ENCODE results near the gene SRP68. TPM values are rescaled to one million over a fixed set of nuclear protein-coding genes. Genes with fewer than 3 reads are reported as not detected.

SRP68 gene
- total RNA-seq, 2 donors from 2014 or later: 80.4 to 89.2 TPM

GRCh38 chr17:76036497-76037261 is 35.6 kb downstream of the SRP68 start:
- Mint-ChIP-seq H3K4me3 (no peak overlapping the region), H3K27me3 (no peaks in the 10 kb centered on the region), H3K4me1 (peaks cover 5% of the 10 kb centered on the region), H3K36me3 (ENCODE audit: low read depth) (peaks cover 7% of the 10 kb centered on the region), H3K27ac (no peak overlapping the region)
- ATAC-seq (no peak), DNase-seq (no peak)
- H3K9me3 ChIP-seq (ENCODE audit: control insufficient read depth, low read length, poor library complexity, severe bottlenecking): no peaks in the 10 kb centered on the region

GRCh38 chr17:76034428-76035350 is 37.6 kb downstream of the SRP68 start:
- H3K9me3 ChIP-seq (ENCODE audit: control insufficient read depth, low read length, poor library complexity, severe bottlenecking): no peaks in the 10 kb centered on the region
- Mint-ChIP-seq H3K4me3 (no peak overlapping the region), H3K27me3 (no peaks in the 10 kb centered on the region), H3K4me1 (peaks cover 6% of the 10 kb centered on the region), H3K36me3 (ENCODE audit: low read depth) (peaks cover 2% of the 10 kb centered on the region), H3K27ac (no peak overlapping the region)
- DNase-seq (no peak), ATAC-seq (no peak)

- Mint-ChIP-seq H3K27me3 (no peaks in the 10 kb centered on the region), H3K36me3 (ENCODE audit: low read depth) (no peaks in the 10 kb centered on the region), H3K4me1 (peaks cover 13% of the 10 kb centered on the region), H3K27ac (no peak overlapping the region), H3K4me3 (no peak overlapping the region)
- no peak for DNase-seq
- H3K9me3 ChIP-seq (ENCODE audit: control insufficient read depth, low read length, poor library complexity, severe bottlenecking): no peaks in the 10 kb centered on the region
- no peak for ATAC-seq
These were observed 39.2 kb downstream of the SRP68 start for GRCh38 chr17:76033139-76033538.

- H3K27ac Mint-ChIP-seq: no peak overlapping the region
- H3K9me3 ChIP-seq (ENCODE audit: control insufficient read depth, low read length, poor library complexity, severe bottlenecking): no peaks in the 10 kb centered on the region
- H3K4me3 Mint-ChIP-seq: no peak overlapping the region
- H3K4me1 Mint-ChIP-seq: peaks cover 13% of the 10 kb centered on the region
- no peaks in the 10 kb centered on the region for H3K27me3 Mint-ChIP-seq
- no peaks in the 10 kb centered on the region for H3K36me3 Mint-ChIP-seq (ENCODE audit: low read depth)
- no peak for ATAC-seq
- no peak for DNase-seq
These were observed 39.6 kb downstream of the SRP68 start for GRCh38 chr17:76032780-76033108.

- DNase-seq (no peak), ATAC-seq (no peak)
- no peak overlapping the region for H3K27ac Mint-ChIP-seq
- H3K4me1 Mint-ChIP-seq: peaks cover 13% of the 10 kb centered on the region
- H3K9me3 ChIP-seq (ENCODE audit: control insufficient read depth, low read length, poor library complexity, severe bottlenecking): no peaks in the 10 kb centered on the region
- H3K4me3 Mint-ChIP-seq: no peak overlapping the region
- H3K27me3 Mint-ChIP-seq: no peaks in the 10 kb centered on the region
- H3K36me3 Mint-ChIP-seq (ENCODE audit: low read depth): no peaks in the 10 kb centered on the region
These were observed 40.1 kb downstream of the SRP68 start for GRCh38 chr17:76032073-76032779.

- H3K27ac Mint-ChIP-seq: no peak within 1 kb of the TSS
- H3K9me3 ChIP-seq (ENCODE audit: control insufficient read depth, low read length, poor library complexity, severe bottlenecking): no peaks in the 10 kb centered on the region
- no peak for DNase-seq
- H3K4me3 Mint-ChIP-seq: no peak within 1 kb of the TSS
- ATAC-seq: no peak
- no peaks in the 10 kb centered on the region for H3K27me3 Mint-ChIP-seq
- H3K4me1 Mint-ChIP-seq: peaks cover 12% of the 10 kb centered on the region
- H3K36me3 Mint-ChIP-seq (ENCODE audit: low read depth): no peaks in the 10 kb centered on the region
These were observed 45.0 kb downstream of the SRP68 start, which contains the start of gene EVPL for GRCh38 chr17:76027159-76027839. EVPL (minus strand) TSS chr17:76027306; CDS start chr17:76027198, 108 bp downstream.

GRCh38 chr17:76026714-76027158 is 45.6 kb downstream of the SRP68 start:
- Mint-ChIP-seq H3K4me1 (peaks cover 12% of the 10 kb centered on the region), H3K27ac (no peak overlapping the region), H3K36me3 (ENCODE audit: low read depth) (no peaks in the 10 kb centered on the region), H3K4me3 (no peak overlapping the region), H3K27me3 (no peaks in the 10 kb centered on the region)
- DNase-seq (no peak), ATAC-seq (no peak)
- H3K9me3 ChIP-seq (ENCODE audit: control insufficient read depth, low read length, poor library complexity, severe bottlenecking): no peaks in the 10 kb centered on the region

- no peak for ATAC-seq
- H3K27ac Mint-ChIP-seq: no peak overlapping the region
- H3K4me3 Mint-ChIP-seq: no peak overlapping the region
- H3K4me1 Mint-ChIP-seq: peaks cover 12% of the 10 kb centered on the region
- no peaks in the 10 kb centered on the region for H3K9me3 ChIP-seq (ENCODE audit: control insufficient read depth, low read length, poor library complexity, severe bottlenecking)
- no peaks in the 10 kb centered on the region for H3K27me3 Mint-ChIP-seq
- no peak for DNase-seq
- no peaks in the 10 kb centered on the region for H3K36me3 Mint-ChIP-seq (ENCODE audit: low read depth)
These were observed 47.0 kb downstream of the SRP68 start for GRCh38 chr17:76025294-76025693.

GRCh38 chr17:76024353-76024752 is 48.0 kb downstream of the SRP68 start:
- H3K27me3 Mint-ChIP-seq: no peaks in the 10 kb centered on the region
- no peak overlapping the region for H3K4me3 Mint-ChIP-seq
- no peaks in the 10 kb centered on the region for H3K36me3 Mint-ChIP-seq (ENCODE audit: low read depth)
- ATAC-seq: no peak
- H3K4me1 Mint-ChIP-seq: peaks cover 7% of the 10 kb centered on the region
- no peak overlapping the region for H3K27ac Mint-ChIP-seq
- no peak for DNase-seq
- no peaks in the 10 kb centered on the region for H3K9me3 ChIP-seq (ENCODE audit: control insufficient read depth, low read length, poor library complexity, severe bottlenecking)

- peaks cover 2% of the 10 kb centered on the region for H3K4me1 Mint-ChIP-seq
- no peak for ATAC-seq
- no peak for DNase-seq
- no peak overlapping the region for H3K4me3 Mint-ChIP-seq
- H3K9me3 ChIP-seq (ENCODE audit: control insufficient read depth, low read length, poor library complexity, severe bottlenecking): no peaks in the 10 kb centered on the region
- H3K36me3 Mint-ChIP-seq (ENCODE audit: low read depth): no peaks in the 10 kb centered on the region
- H3K27ac Mint-ChIP-seq: no peak overlapping the region
- H3K27me3 Mint-ChIP-seq: no peaks in the 10 kb centered on the region
These were observed 48.4 kb downstream of the SRP68 start for GRCh38 chr17:76023900-76024237.

GRCh38 chr17:76022973-76023899 is 49.1 kb downstream of the SRP68 start:
- no peak for ATAC-seq
- DNase-seq: no peak
- Mint-ChIP-seq H3K27ac (no peak overlapping the region), H3K27me3 (no peaks in the 10 kb centered on the region), H3K4me3 (no peak overlapping the region), H3K4me1 (peaks cover 2% of the 10 kb centered on the region), H3K36me3 (ENCODE audit: low read depth) (no peaks in the 10 kb centered on the region)
- H3K9me3 ChIP-seq (ENCODE audit: control insufficient read depth, low read length, poor library complexity, severe bottlenecking): no peaks in the 10 kb centered on the region

GRCh38 chr17:76022285-76022684 is 50.0 kb downstream of the SRP68 start:
- Mint-ChIP-seq H3K4me3 (no peak overlapping the region), H3K36me3 (ENCODE audit: low read depth) (no peaks in the 10 kb centered on the region), H3K27me3 (no peaks in the 10 kb centered on the region), H3K27ac (no peak overlapping the region), H3K4me1 (peaks cover 2% of the 10 kb centered on the region)
- ATAC-seq (no peak), DNase-seq (no peak)
- no peaks in the 10 kb centered on the region for H3K9me3 ChIP-seq (ENCODE audit: control insufficient read depth, low read length, poor library complexity, severe bottlenecking)
